IPS-18a (cell line): Measurements from ENCODE around the gene ANKRD13D.
A peak's percentile ranks its signal among the peaks of the same experiment; 100 is the strongest.
"Not testable (repeated sequence)": the region's sequence is repeated elsewhere in the genome, so short reads cannot be mapped to it uniquely, and the experiment has no call there.

ENCODE experiments used
- H3K27ac ChIP-seq: one replicate; pipeline ENCODE4 v1.5.1; 2013; ENCODE audit warnings: low read length
- H3K27me3 ChIP-seq: one replicate; pipeline ENCODE4 v1.6.1; 2013; ENCODE audit warnings: mild to moderate bottlenecking, low read length; ENCODE audit not compliant: control insufficient read depth, insufficient read depth
- H3K36me3 ChIP-seq: one replicate; pipeline ENCODE4 v1.6.1; 2013; ENCODE audit warnings: low read depth, low read length; ENCODE audit not compliant: control insufficient read depth
- H3K4me1 ChIP-seq: one replicate; pipeline ENCODE4 v1.6.1; 2013; ENCODE audit warnings: low read depth, low read length; ENCODE audit not compliant: control insufficient read depth
- H3K4me3 ChIP-seq: one replicate; pipeline ENCODE4 v1.5.1; 2013; ENCODE audit warnings: low read length
- H3K9ac ChIP-seq: one replicate; pipeline ENCODE4 v1.6.1; 2013; ENCODE audit warnings: mild to moderate bottlenecking, low read length, moderate library complexity
- H3K9me3 ChIP-seq: one replicate; pipeline ENCODE4 v1.6.1; 2013; ENCODE audit warnings: low read depth, low read length; ENCODE audit not compliant: control insufficient read depth

ANKRD13D gene

GRCh38 chr11:67252831-67253239, 36.3 kb upstream of the ANKRD13D start:
- Histone ChIP-seq H3K36me3 (peaks cover 92% of the 10 kb centered on the region), H3K9ac (no peak overlapping the region)

GRCh38 chr11:67253872-67254624, 35.1 kb upstream of the ANKRD13D start:
- Histone ChIP-seq H3K36me3 (peaks cover 80% of the 10 kb centered on the region), H3K9me3 (no peaks in the 10 kb centered on the region), H3K9ac (no peak overlapping the region), H3K27me3 (no peaks in the 10 kb centered on the region), H3K27ac (no peak overlapping the region), H3K4me3 (no peak overlapping the region), H3K4me1 (no peaks in the 10 kb centered on the region)

More at GRCh38 chr11:67252831-67253239, 36.3 kb upstream of the ANKRD13D start:
- no peaks in the 10 kb centered on the region for H3K27me3 ChIP-seq
- H3K9me3 ChIP-seq = no peaks in the 10 kb centered on the region
- H3K4me3 ChIP-seq = no peak overlapping the region
- H3K4me1 ChIP-seq = no peaks in the 10 kb centered on the region
- no peak overlapping the region for H3K27ac ChIP-seq

GRCh38 chr11:67254798-67255197, 34.3 kb upstream of the ANKRD13D start:
- Histone ChIP-seq H3K9me3 (no peaks in the 10 kb centered on the region), H3K36me3 (peaks cover 72% of the 10 kb centered on the region), H3K9ac (no peak overlapping the region), H3K27me3 (no peaks in the 10 kb centered on the region), H3K4me3 (no peak overlapping the region), H3K27ac (no peak overlapping the region), H3K4me1 (no peaks in the 10 kb centered on the region)

- H3K4me3 ChIP-seq = no peak overlapping the region
- no peak overlapping the region for H3K27ac ChIP-seq
- no peaks in the 10 kb centered on the region for H3K9me3 ChIP-seq
- H3K36me3 ChIP-seq = peaks cover 67% of the 10 kb centered on the region
- no peaks in the 10 kb centered on the region for H3K27me3 ChIP-seq
- no peak overlapping the region for H3K9ac ChIP-seq
- no peaks in the 10 kb centered on the region for H3K4me1 ChIP-seq
Observed at GRCh38 chr11:67255353-67255752, 33.8 kb upstream of the ANKRD13D start.

- no peaks in the 10 kb centered on the region for H3K4me1 ChIP-seq
- H3K4me3 ChIP-seq = no peak overlapping the region
- H3K27me3 ChIP-seq = no peaks in the 10 kb centered on the region
- peaks cover 62% of the 10 kb centered on the region for H3K36me3 ChIP-seq
- H3K9me3 ChIP-seq = no peaks in the 10 kb centered on the region
- no peak overlapping the region for H3K27ac ChIP-seq
- H3K9ac ChIP-seq = no peak overlapping the region
Observed at GRCh38 chr11:67255864-67256263, 33.2 kb upstream of the ANKRD13D start.

- no peaks in the 10 kb centered on the region for H3K4me1 ChIP-seq
- no peak overlapping the region for H3K27ac ChIP-seq
- no peak overlapping the region for H3K9ac ChIP-seq
- no peak overlapping the region for H3K4me3 ChIP-seq
- H3K36me3 ChIP-seq = peaks cover 54% of the 10 kb centered on the region
- H3K9me3 ChIP-seq = no peaks in the 10 kb centered on the region
- no peaks in the 10 kb centered on the region for H3K27me3 ChIP-seq
Observed at GRCh38 chr11:67256477-67257135, 32.5 kb upstream of the ANKRD13D start.

- Histone ChIP-seq H3K9ac (no peak overlapping the region), H3K27ac (no peak overlapping the region), H3K4me1 (peaks cover 7% of the 10 kb centered on the region), H3K27me3 (peaks cover 21% of the 10 kb centered on the region), H3K9me3 (no peaks in the 10 kb centered on the region), H3K36me3 (peaks cover 16% of the 10 kb centered on the region), H3K4me3 (no peak overlapping the region)
Observed at GRCh38 chr11:67260406-67260805, 28.7 kb upstream of the ANKRD13D start.

GRCh38 chr11:67260885-67261639, 28.0 kb upstream of the ANKRD13D start:
- peaks cover 27% of the 10 kb centered on the region for H3K27me3 ChIP-seq
- not testable (repeated sequence) for H3K9ac ChIP-seq, H3K9me3 ChIP-seq, H3K27ac ChIP-seq, H3K4me1 ChIP-seq
- H3K36me3 ChIP-seq = peaks cover 12% of the 10 kb centered on the region
- H3K4me3 ChIP-seq = peak overlapping the region; percentile 53

GRCh38 chr11:67261640-67261945, 27.5 kb upstream of the ANKRD13D start:
- Histone ChIP-seq H3K4me3 (peak overlapping the region; percentile 53), H3K9ac (no peak overlapping the region), H3K27ac (no peak overlapping the region), H3K4me1 (peaks cover 7% of the 10 kb centered on the region), H3K27me3 (peaks cover 27% of the 10 kb centered on the region), H3K36me3 (peaks cover 6% of the 10 kb centered on the region), H3K9me3 (no peaks in the 10 kb centered on the region)

- H3K4me1 ChIP-seq = peaks cover 7% of the 10 kb centered on the region
- peaks cover 1% of the 10 kb centered on the region for H3K36me3 ChIP-seq
- peak overlapping the region; percentile 53 for H3K4me3 ChIP-seq
- H3K9me3 ChIP-seq = no peaks in the 10 kb centered on the region
- H3K9ac ChIP-seq = no peak overlapping the region
- H3K27me3 ChIP-seq = peaks cover 27% of the 10 kb centered on the region
- H3K27ac ChIP-seq = no peak overlapping the region
Observed at GRCh38 chr11:67261946-67262681, 27.0 kb upstream of the ANKRD13D start.
